OCI-LY7 (cell line): Measurements from ENCODE around the gene RTP2. TPM values are rescaled to one million over a fixed set of nuclear protein-coding genes. Genes with fewer than 3 reads are reported as not detected.

Experiments used
- BruUV-seq: library from RNA; stranded (reverse); fragments of 400-500 nt; replicated peaks from 2 replicates; lab custom pipeline; 2021; lab: Mats Ljungman, UMichigan
- CTCF ChIA-PET: fragments of 300-600 bp; sonication (Branson Sonifier 250); formaldehyde crosslinking; loops from one replicate; lab custom pipeline; 2022; ENCODE audit warnings: antibody characterized with exemption; ENCODE audit not compliant: unreplicated experiment; lab: Charles Lee
- POLR2A ChIA-PET: fragments of 300-600 bp; sonication (Branson Sonifier 250); formaldehyde crosslinking; loops from one replicate; lab custom pipeline; 2022; ENCODE audit warnings: antibody characterized with exemption; lab: Charles Lee
- DNase-seq: peaks from one replicate; pipeline ENCODE4 v3.0.0-alpha.2; 2015; ENCODE audit warnings: low spot score
- H2AFZ ChIP-seq: fragments of 200-600 bp; sonication (generic), shearing (Covaris generic); 2 replicates; pipeline ENCODE4 v1.6.1; 2014; ENCODE audit warnings: mild to moderate bottlenecking, antibody characterized with exemption, low read length, moderate library complexity
- H3K27ac ChIP-seq: fragments of 200-600 bp; sonication (generic); 2 replicates; pipeline ENCODE4 v1.5.1; 2014; ENCODE audit warnings: mixed run types, low read depth, mild to moderate bottlenecking, moderate library complexity, low read length, inconsistent platforms; ENCODE audit not compliant: poor library complexity, severe bottlenecking
- H3K36me3 ChIP-seq: fragments of 200-600 bp; sonication (generic); 2 replicates; pipeline ENCODE4 v1.6.1; 2014; ENCODE audit warnings: mild to moderate bottlenecking, antibody characterized with exemption, low read length, moderate library complexity, mixed read lengths; ENCODE audit not compliant: insufficient read depth
- H3K4me1 ChIP-seq: fragments of 200-600 bp; sonication (generic); 2 replicates; pipeline ENCODE4 v1.5.1; 2014; ENCODE audit warnings: mild to moderate bottlenecking, low read length; ENCODE audit not compliant: insufficient read depth, poor library complexity, severe bottlenecking
- H3K4me2 ChIP-seq: fragments of 200-600 bp; sonication (generic); 2 replicates; pipeline ENCODE4 v1.6.1; 2014; ENCODE audit warnings: mild to moderate bottlenecking, low read length
- H3K4me3 ChIP-seq: fragments of 200-600 bp; sonication (generic); 2 replicates; pipeline ENCODE4 v1.5.1; 2014; ENCODE audit warnings: mild to moderate bottlenecking, low read depth, low read length; ENCODE audit not compliant: poor library complexity, severe bottlenecking
- H3K79me2 ChIP-seq: fragments of 200-600 bp; sonication (generic); 2 replicates; pipeline ENCODE4 v1.6.1; 2016; ENCODE audit warnings: low read depth, mild to moderate bottlenecking, low read length, moderate library complexity, mixed read lengths; ENCODE audit not compliant: insufficient read depth
- H3K9me2 ChIP-seq: fragments of 200-600 bp; sonication (generic); 2 replicates; pipeline ENCODE4 v1.6.1; 2016; ENCODE audit warnings: mild to moderate bottlenecking, low read length, mixed read lengths; ENCODE audit not compliant: insufficient read depth
- H3K9me3 ChIP-seq: fragments of 200-600 bp; sonication (generic); 2 replicates; pipeline ENCODE4 v1.6.1; 2014; ENCODE audit warnings: mild to moderate bottlenecking, mixed run types, low read length, mixed read lengths
- H4K20me1 ChIP-seq: fragments of 200-600 bp; sonication (generic); 2 replicates; pipeline ENCODE4 v1.6.1; 2014; ENCODE audit warnings: mild to moderate bottlenecking, antibody characterized with exemption, low read length, moderate library complexity, mixed read lengths; ENCODE audit not compliant: insufficient read depth
- EZH2phosphoT487 ChIP-seq: fragments of 200-600 bp; sonication (generic); IDR thresholded peaks from 2 replicates; pipeline ENCODE4 v1.6.1; 2018; ENCODE audit warnings: low read depth, borderline replicate concordance, mild to moderate bottlenecking, mixed run types, antibody characterized with exemption, low read length, moderate library complexity, mixed read lengths
- intact Hi-C: fragments of 100-400 bp; cut with micrococcal nuclease; formaldehyde crosslinking; loops from one replicate; pipeline ENCODE4 v1.10.0; 2022; ENCODE audit not compliant: unreplicated experiment
- total RNA-seq, 2 experiments: library from RNA; depleted of rRNA in 1 of 2; stranded (reverse); fragments of >200 nt in 1 of 2; shearing (Covaris generic) in 1 of 2; gene quantifications; 2 replicates each; pipeline ENCODE4 v1.2.3, GENCODE V29; 2014 to 2022
- TF ChIP-seq, protein P1 (sequence below): fragments of 200-600 bp; sonication (generic); conservative IDR thresholded peaks from 2 replicates; pipeline ENCODE4 v1.5.1; 2014; ENCODE audit warnings: mild to moderate bottlenecking, antibody characterized with exemption, low read length, moderate library complexity, mixed read lengths

RTP2 gene
- total RNA-seq, 2 experiments from 2014 or later, result not detected

DNA sequence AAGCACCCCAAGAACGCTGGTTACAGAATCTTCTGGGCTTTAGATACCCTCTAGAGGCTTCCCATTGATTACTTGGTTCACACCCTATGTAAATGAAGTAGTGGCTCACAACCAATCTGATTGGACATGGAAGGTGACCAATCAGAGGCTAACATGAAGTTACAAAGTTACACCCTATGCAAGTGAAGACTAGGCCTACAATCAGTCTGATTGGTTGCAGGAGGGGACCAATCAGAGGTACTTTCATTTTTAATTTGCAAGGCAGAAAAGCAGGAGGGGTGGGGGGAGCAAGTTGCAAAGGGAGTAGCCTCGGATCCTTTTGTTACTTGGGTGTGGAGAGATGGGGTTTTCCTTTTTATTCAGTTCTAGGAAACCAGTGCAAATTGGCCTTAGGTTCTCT lies 11.1 kb upstream of the RTP2 start:
- Histone ChIP-seq H3K4me2 (no peak overlapping the region), H3K27ac (no peak overlapping the region), H3K9me2 (no peaks in the 10 kb centered on the region), H4K20me1 (no peaks in the 10 kb centered on the region), H3K4me1 (peaks cover 13% of the 10 kb centered on the region), H2AFZ (peak overlapping the region; percentile 22; the same call in 1 of the 2 replicates), H3K36me3 (no peaks in the 10 kb centered on the region), H3K79me2 (no peaks in the 10 kb centered on the region), H3K9me3 (no peaks in the 10 kb centered on the region), H3K4me3 (no peak overlapping the region)
- no peak for DNase-seq
- intact Hi-C loops, result loop anchor here (5.0 kb wide), 1 partner anchor 1244 kb away; no protein-coding TSS in a partner anchor
- ChIA-PET POLR2A (interaction anchor here (0.6 to 1.1 kb wide), 2 partner anchors 10 to 32 kb away, joined by 3 to 4 read pairs; no protein-coding TSS in a partner anchor), CTCF (no interaction called here)
- TF ChIP-seq, protein P1, sequence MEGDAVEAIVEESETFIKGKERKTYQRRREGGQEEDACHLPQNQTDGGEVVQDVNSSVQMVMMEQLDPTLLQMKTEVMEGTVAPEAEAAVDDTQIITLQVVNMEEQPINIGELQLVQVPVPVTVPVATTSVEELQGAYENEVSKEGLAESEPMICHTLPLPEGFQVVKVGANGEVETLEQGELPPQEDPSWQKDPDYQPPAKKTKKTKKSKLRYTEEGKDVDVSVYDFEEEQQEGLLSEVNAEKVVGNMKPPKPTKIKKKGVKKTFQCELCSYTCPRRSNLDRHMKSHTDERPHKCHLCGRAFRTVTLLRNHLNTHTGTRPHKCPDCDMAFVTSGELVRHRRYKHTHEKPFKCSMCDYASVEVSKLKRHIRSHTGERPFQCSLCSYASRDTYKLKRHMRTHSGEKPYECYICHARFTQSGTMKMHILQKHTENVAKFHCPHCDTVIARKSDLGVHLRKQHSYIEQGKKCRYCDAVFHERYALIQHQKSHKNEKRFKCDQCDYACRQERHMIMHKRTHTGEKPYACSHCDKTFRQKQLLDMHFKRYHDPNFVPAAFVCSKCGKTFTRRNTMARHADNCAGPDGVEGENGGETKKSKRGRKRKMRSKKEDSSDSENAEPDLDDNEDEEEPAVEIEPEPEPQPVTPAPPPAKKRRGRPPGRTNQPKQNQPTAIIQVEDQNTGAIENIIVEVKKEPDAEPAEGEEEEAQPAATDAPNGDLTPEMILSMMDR, result no peak
- TF ChIP-seq EZH2phosphoT487, result no peak
- BruUV-seq, result no TSS peak

GRCh38 chr3:187709155-187709554 lies 6.8 kb upstream of the RTP2 start:
- Histone ChIP-seq H3K4me2 (no peak overlapping the region), H3K4me1 (no peaks in the 10 kb centered on the region), H3K9me2 (no peaks in the 10 kb centered on the region), H3K79me2 (no peaks in the 10 kb centered on the region), H4K20me1 (no peaks in the 10 kb centered on the region), H3K9me3 (no peaks in the 10 kb centered on the region), H3K4me3 (no peak overlapping the region), H2AFZ (no peak overlapping the region), H3K36me3 (no peaks in the 10 kb centered on the region), H3K27ac (no peak overlapping the region)
- intact Hi-C loops, result no loop called here
- ChIA-PET CTCF (interaction anchor here (0.6 kb wide), 1 partner anchor 26 kb away, joined by 3 read pairs; no protein-coding TSS in a partner anchor), POLR2A (interaction anchor here (0.5 to 1.2 kb wide), 3 partner anchors 10 to 489 kb away, joined by 3 to 4 read pairs (median 3); no protein-coding TSS in a partner anchor)
- DNase-seq, result peak; percentile 34
- TF ChIP-seq EZH2phosphoT487, result no peak
- TF ChIP-seq, protein P1, result peak; percentile 67
- no TSS peak for BruUV-seq

GRCh38 chr3:187708696-187709095 lies 6.3 kb upstream of the RTP2 start:
- Histone ChIP-seq H3K36me3 (no peaks in the 10 kb centered on the region), H3K4me3 (no peak overlapping the region), H3K79me2 (no peaks in the 10 kb centered on the region), H3K4me2 (no peak overlapping the region), H3K9me3 (no peaks in the 10 kb centered on the region), H3K9me2 (no peaks in the 10 kb centered on the region), H4K20me1 (no peaks in the 10 kb centered on the region), H3K4me1 (no peaks in the 10 kb centered on the region), H2AFZ (no peak overlapping the region), H3K27ac (no peak overlapping the region)
- intact Hi-C loops, result no loop called here
- TF ChIP-seq, protein P1, result no peak
- TF ChIP-seq EZH2phosphoT487, result no peak
- CTCF ChIA-PET, result no interaction called here
- DNase-seq, result no peak
- BruUV-seq, result no TSS peak
- POLR2A ChIA-PET, result interaction anchor here (0.5 to 1.2 kb wide), 3 partner anchors 10 to 489 kb away, joined by 3 to 4 read pairs (median 3); no protein-coding TSS in a partner anchor
